Measurements from ENCODE around the gene MSANTD7.

MSANTD7 gene

DNA sequence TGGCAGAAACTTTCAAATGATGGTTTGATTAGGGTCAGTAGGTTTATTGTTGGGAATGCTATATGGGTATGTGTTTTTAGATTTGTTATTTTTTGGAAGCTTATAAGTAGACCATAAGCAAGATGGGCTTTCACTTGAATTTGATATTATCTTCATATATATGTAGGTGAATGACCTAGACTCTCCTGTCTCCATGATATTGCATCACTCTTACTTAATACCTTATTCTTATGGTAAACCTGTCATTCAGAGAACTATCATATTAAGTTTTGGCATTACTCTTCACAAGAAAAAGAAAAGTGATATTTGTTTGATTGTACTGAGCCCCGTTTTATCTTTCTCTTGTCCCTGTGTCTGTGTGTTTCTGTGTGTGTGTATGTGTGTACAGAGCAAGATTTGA, 17.3 kb downstream of the MSANTD7 start:
- no peaks in the 10 kb centered on the region; the same call in 1 of the 2 replicates for H3K36me3 ChIP-seq (ENCODE audit: insufficient read depth)

DNA sequence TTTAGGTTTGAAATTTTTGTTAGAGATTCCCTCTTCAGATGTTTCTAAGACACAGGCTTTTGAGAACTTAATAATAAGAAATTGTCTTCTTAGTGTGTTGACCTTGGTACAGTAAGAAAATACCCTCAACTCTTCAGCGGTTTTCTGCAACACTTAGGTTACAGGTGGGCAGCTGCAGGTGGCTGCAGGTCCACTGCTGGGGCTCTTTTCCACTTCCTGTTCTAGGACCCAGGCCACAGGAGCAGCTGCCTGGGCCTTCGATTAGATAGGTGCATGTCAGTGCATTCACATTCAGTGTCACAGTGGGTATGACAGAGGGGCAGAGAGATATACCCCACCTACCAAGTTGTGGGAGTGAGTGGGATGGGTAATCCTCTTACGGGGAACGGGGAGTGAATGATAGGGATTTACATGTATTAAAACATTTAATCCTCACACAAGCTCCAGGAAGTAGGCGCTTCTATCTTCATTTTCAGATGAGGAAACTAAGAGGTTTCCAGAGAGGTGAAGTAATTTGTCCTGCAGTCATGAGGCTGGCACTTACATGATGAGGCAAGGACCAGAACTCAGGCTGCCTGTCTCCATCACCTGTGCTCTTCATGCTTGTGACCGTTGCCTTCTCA, 20.3 kb downstream of the MSANTD7 start:
- Histone ChIP-seq H4K20me1 (ENCODE audit: insufficient read depth) (no peaks in the 10 kb centered on the region), H3K9ac (no peak overlapping the region), H2AFZ (ENCODE audit: low read depth) (no peak overlapping the region), H3K27me3 (ENCODE audit: insufficient read depth, low read depth) (no peaks in the 10 kb centered on the region), H3K4me3 (IDR thresholded peaks at IDR 0.05; ENCODE audit: insufficient read depth, low read depth, low read length) (no peak overlapping the region), H3K4me1 (ENCODE audit: low read depth, poor library complexity, severe bottlenecking) (peaks cover 17% of the 10 kb centered on the region), H3K4me2 (no peak overlapping the region), H3K27ac (no peak overlapping the region), H3K79me2 (ENCODE audit: insufficient read depth, low read depth) (no peaks in the 10 kb centered on the region), H3K36me3 (ENCODE audit: insufficient read depth) (no peaks in the 10 kb centered on the region; the same call in 1 of the 2 replicates)
- no peak for TF ChIP-seq CTCF (conservative IDR thresholded peaks at IDR 0.05; ENCODE audit: low read depth, low read length)

More for the DNA sequence above, 17.3 kb downstream of the MSANTD7 start:
- Histone ChIP-seq H3K4me2 (no peak overlapping the region), H4K20me1 (ENCODE audit: insufficient read depth) (no peaks in the 10 kb centered on the region), H3K27ac (no peak overlapping the region), H3K4me1 (ENCODE audit: low read depth, poor library complexity, severe bottlenecking) (peaks cover 17% of the 10 kb centered on the region), H3K79me2 (ENCODE audit: insufficient read depth, low read depth) (no peaks in the 10 kb centered on the region), H2AFZ (ENCODE audit: low read depth) (no peak overlapping the region), H3K9ac (no peak overlapping the region), H3K4me3 (IDR thresholded peaks at IDR 0.05; ENCODE audit: insufficient read depth, low read depth, low read length) (no peak overlapping the region), H3K27me3 (ENCODE audit: insufficient read depth, low read depth) (no peaks in the 10 kb centered on the region)
- TF ChIP-seq CTCF (conservative IDR thresholded peaks at IDR 0.05; ENCODE audit: low read depth, low read length): no peak

DNA sequence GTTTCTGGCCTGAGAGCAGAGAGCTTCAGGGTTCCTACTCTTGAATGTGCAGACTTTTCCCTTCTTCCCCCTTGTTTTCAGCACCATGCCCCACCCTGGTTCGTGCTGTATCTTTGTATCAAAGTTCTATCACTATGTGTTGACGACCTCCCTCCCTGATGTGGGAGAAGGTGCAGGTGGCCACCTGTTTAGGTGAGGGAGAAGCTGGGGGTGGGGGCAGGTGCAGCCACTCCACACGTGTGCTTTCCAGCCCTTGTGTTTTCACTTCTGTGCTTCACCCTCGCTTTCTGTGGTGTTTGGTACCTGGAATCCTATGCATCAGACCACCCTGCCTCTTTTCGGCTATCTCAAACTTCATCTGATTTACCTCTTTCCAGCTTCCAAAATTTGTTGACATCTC, 20.9 kb downstream of the MSANTD7 start:
- Histone ChIP-seq H3K36me3 (ENCODE audit: insufficient read depth) (no peaks in the 10 kb centered on the region; the same call in 1 of the 2 replicates), H4K20me1 (ENCODE audit: insufficient read depth) (no peaks in the 10 kb centered on the region), H2AFZ (ENCODE audit: low read depth) (no peak overlapping the region), H3K27me3 (ENCODE audit: insufficient read depth, low read depth) (no peaks in the 10 kb centered on the region), H3K27ac (no peak overlapping the region), H3K79me2 (ENCODE audit: insufficient read depth, low read depth) (no peaks in the 10 kb centered on the region), H3K4me1 (ENCODE audit: low read depth, poor library complexity, severe bottlenecking) (peaks cover 17% of the 10 kb centered on the region), H3K4me3 (IDR thresholded peaks at IDR 0.05; ENCODE audit: insufficient read depth, low read depth, low read length) (no peak overlapping the region), H3K9ac (no peak overlapping the region), H3K4me2 (peak overlapping the region; percentile 1; the same call in 1 of the 2 replicates)
- no peak for TF ChIP-seq CTCF (conservative IDR thresholded peaks at IDR 0.05; ENCODE audit: low read depth, low read length)

GRCh38 chr10:14859775-14860174, 21.7 kb downstream of the MSANTD7 start:
- Histone ChIP-seq H3K4me1 (ENCODE audit: low read depth, poor library complexity, severe bottlenecking) (peaks cover 17% of the 10 kb centered on the region), H3K79me2 (ENCODE audit: insufficient read depth, low read depth) (no peaks in the 10 kb centered on the region), H3K36me3 (ENCODE audit: insufficient read depth) (no peaks in the 10 kb centered on the region; the same call in 1 of the 2 replicates), H3K27me3 (ENCODE audit: insufficient read depth, low read depth) (no peaks in the 10 kb centered on the region), H4K20me1 (ENCODE audit: insufficient read depth) (no peaks in the 10 kb centered on the region), H3K4me3 (IDR thresholded peaks at IDR 0.05; ENCODE audit: insufficient read depth, low read depth, low read length) (no peak overlapping the region), H3K4me2 (peak overlapping the region; percentile 1; the same call in 1 of the 2 replicates), H3K9ac (no peak overlapping the region), H2AFZ (ENCODE audit: low read depth) (no peak overlapping the region), H3K27ac (no peak overlapping the region)
- no peak for TF ChIP-seq CTCF (conservative IDR thresholded peaks at IDR 0.05; ENCODE audit: low read depth, low read length)
